ENCODE measurements around the gene SPTBN4.
"Not testable (repeated sequence)": the region's sequence is repeated elsewhere in the genome, so short reads cannot be mapped to it uniquely, and the experiment has no call there.

The SPTBN4 gene

GRCh38 chr19:40466985-40467734 lies at the start of gene SPTBN4:
TSS of gene SPTBN4 (plus strand) at chr19:40467001. CDS start at chr19:40472622, 5,621 bp downstream.
- DNase-seq = no peak

- no peak for DNase-seq
Observed at GRCh38 chr19:40417643-40417981, 49.2 kb upstream of the SPTBN4 start.

GRCh38 chr19:40418040-40418439 lies 48.8 kb upstream of the SPTBN4 start:
- DNase-seq = no peak

GRCh38 chr19:40419066-40419612 lies 47.7 kb upstream of the SPTBN4 start:
- no peak for DNase-seq

GRCh38 chr19:40419780-40420179 lies 47.0 kb upstream of the SPTBN4 start:
- no peak for DNase-seq

- no peak for DNase-seq
Observed at GRCh38 chr19:40420451-40420765, 46.4 kb upstream of the SPTBN4 start.

GRCh38 chr19:40420766-40421765 lies 45.7 kb upstream of the SPTBN4 start:
- peak; percentile 72 for DNase-seq

GRCh38 chr19:40421993-40422747 lies 44.6 kb upstream of the SPTBN4 start:
- DNase-seq = no peak

GRCh38 chr19:40422748-40423566 lies 43.8 kb upstream of the SPTBN4 start:
- DNase-seq = no peak

GRCh38 chr19:40423938-40424337 lies 42.9 kb upstream of the SPTBN4 start:
- no peak for DNase-seq

- DNase-seq = no peak
Observed at GRCh38 chr19:40424637-40425449, 42.0 kb upstream of the SPTBN4 start.

GRCh38 chr19:40425450-40426287 lies 41.1 kb upstream of the SPTBN4 start, which contains the start of gene SERTAD1:
TSS of gene SERTAD1 (minus strand) at chr19:40425992. CDS start at chr19:40423546, 2,446 bp downstream.
- peak; percentile 100 for DNase-seq

- DNase-seq = not testable (repeated sequence)
Observed at GRCh38 chr19:40428197-40428596, 38.6 kb upstream of the SPTBN4 start.

GRCh38 chr19:40430242-40430641 lies 36.6 kb upstream of the SPTBN4 start:
- DNase-seq = not testable (repeated sequence)

GRCh38 chr19:40431698-40432097 lies 35.1 kb upstream of the SPTBN4 start:
- no peak for DNase-seq

GRCh38 chr19:40432760-40433159 lies 34.0 kb upstream of the SPTBN4 start:
- DNase-seq = not testable (repeated sequence)

GRCh38 chr19:40433391-40434216 lies 33.2 kb upstream of the SPTBN4 start:
- DNase-seq = peak; percentile 38

GRCh38 chr19:40438284-40438683 lies 28.5 kb upstream of the SPTBN4 start:
- DNase-seq = no peak

- DNase-seq = no peak
Observed at GRCh38 chr19:40441719-40442253, 25.0 kb upstream of the SPTBN4 start.
